Ishikawa (cell line): ENCODE data around the gene DIP2C.

Source experiments
- CEBPB ChIP-seq: IDR thresholded peaks from 2 replicates; pipeline ENCODE4 v1.6.1; 2012
- CREB1 ChIP-seq: IDR thresholded peaks from 2 replicates; pipeline ENCODE4 v1.6.1; 2012; ENCODE audit warnings: low read depth
- EGR1 ChIP-seq: IDR thresholded peaks from 2 replicates; pipeline ENCODE4 v1.6.1; 2012
- EP300 ChIP-seq: IDR thresholded peaks from 2 replicates; pipeline ENCODE4 v1.6.1; 2012; ENCODE audit warnings: borderline replicate concordance
- FOXM1 ChIP-seq: IDR thresholded peaks from 2 replicates; pipeline ENCODE4 v1.6.1; 2012; ENCODE audit warnings: low read depth, borderline replicate concordance
- NFIC ChIP-seq: IDR thresholded peaks from 2 replicates; pipeline ENCODE4 v1.6.1; 2012
- RAD21 ChIP-seq: IDR thresholded peaks from 2 replicates; pipeline ENCODE4 v1.6.1; 2012; ENCODE audit warnings: low read depth
- TAF1 ChIP-seq: IDR thresholded peaks from 2 replicates; pipeline ENCODE4 v1.6.1; 2012; ENCODE audit warnings: low read depth, mild to moderate bottlenecking
- TCF12 ChIP-seq: IDR thresholded peaks from 2 replicates; pipeline ENCODE4 v1.6.1; 2012; ENCODE audit warnings: low read depth
- TEAD4 ChIP-seq: IDR thresholded peaks from 2 replicates; pipeline ENCODE4 v1.6.1; 2012
- USF1 ChIP-seq: IDR thresholded peaks from 2 replicates; pipeline ENCODE4 v1.6.1; 2012
- YY1 ChIP-seq: IDR thresholded peaks from 2 replicates; pipeline ENCODE4 v1.6.1; 2012; ENCODE audit warnings: low read depth
- ZBTB7A ChIP-seq: IDR thresholded peaks from 2 replicates; pipeline ENCODE4 v1.6.1; 2012; ENCODE audit warnings: low read depth
- TF ChIP-seq, protein P1 (sequence below): IDR thresholded peaks from 2 replicates; pipeline ENCODE4 v1.6.1; 2012; ENCODE audit warnings: low read depth, mild to moderate bottlenecking
- TF ChIP-seq, protein P2 (sequence below): IDR thresholded peaks from 2 replicates; pipeline ENCODE4 v1.6.1; 2012

Gene DIP2C

GRCh38 chr10:695396-695795 is 5.9 kb upstream of the DIP2C start:
- TF ChIP-seq CEBPB (no peak), ZBTB7A (no peak), TCF12 (no peak), FOXM1 (no peak), USF1 (no peak), TAF1 (no peak), YY1 (no peak), NFIC (no peak), RAD21 (no peak), EGR1 (no peak), EP300 (no peak)
- TF ChIP-seq, protein P1, sequence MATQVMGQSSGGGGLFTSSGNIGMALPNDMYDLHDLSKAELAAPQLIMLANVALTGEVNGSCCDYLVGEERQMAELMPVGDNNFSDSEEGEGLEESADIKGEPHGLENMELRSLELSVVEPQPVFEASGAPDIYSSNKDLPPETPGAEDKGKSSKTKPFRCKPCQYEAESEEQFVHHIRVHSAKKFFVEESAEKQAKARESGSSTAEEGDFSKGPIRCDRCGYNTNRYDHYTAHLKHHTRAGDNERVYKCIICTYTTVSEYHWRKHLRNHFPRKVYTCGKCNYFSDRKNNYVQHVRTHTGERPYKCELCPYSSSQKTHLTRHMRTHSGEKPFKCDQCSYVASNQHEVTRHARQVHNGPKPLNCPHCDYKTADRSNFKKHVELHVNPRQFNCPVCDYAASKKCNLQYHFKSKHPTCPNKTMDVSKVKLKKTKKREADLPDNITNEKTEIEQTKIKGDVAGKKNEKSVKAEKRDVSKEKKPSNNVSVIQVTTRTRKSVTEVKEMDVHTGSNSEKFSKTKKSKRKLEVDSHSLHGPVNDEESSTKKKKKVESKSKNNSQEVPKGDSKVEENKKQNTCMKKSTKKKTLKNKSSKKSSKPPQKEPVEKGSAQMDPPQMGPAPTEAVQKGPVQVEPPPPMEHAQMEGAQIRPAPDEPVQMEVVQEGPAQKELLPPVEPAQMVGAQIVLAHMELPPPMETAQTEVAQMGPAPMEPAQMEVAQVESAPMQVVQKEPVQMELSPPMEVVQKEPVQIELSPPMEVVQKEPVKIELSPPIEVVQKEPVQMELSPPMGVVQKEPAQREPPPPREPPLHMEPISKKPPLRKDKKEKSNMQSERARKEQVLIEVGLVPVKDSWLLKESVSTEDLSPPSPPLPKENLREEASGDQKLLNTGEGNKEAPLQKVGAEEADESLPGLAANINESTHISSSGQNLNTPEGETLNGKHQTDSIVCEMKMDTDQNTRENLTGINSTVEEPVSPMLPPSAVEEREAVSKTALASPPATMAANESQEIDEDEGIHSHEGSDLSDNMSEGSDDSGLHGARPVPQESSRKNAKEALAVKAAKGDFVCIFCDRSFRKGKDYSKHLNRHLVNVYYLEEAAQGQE = no peak
- TF ChIP-seq, protein P2, sequence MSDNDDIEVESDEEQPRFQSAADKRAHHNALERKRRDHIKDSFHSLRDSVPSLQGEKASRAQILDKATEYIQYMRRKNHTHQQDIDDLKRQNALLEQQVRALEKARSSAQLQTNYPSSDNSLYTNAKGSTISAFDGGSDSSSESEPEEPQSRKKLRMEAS = no peak

DNA sequence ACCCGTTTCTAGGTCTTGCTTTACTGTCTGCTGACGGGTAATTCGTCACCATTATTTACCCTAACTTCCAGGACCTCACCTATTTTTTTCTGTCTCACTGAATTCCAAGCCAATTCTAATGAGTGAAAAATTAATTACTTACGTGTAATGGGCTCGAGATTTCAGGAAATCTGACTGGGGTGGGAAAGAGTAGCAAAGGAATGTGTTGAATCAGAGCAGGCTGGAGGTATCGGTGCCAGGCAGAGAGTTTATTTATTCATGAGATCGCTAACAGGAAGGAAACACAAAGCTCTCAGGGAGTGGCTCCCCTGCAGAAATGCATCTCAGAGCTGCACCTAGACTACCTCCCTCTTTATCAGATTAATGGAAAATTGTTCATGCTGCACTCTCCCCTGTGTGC is 4.0 kb upstream of the DIP2C start:
- no peak for TF ChIP-seq EP300
- no peak for TF ChIP-seq CREB1
- TF ChIP-seq CEBPB = no peak
- no peak for TF ChIP-seq ZBTB7A
- TF ChIP-seq NFIC = no peak
- TF ChIP-seq RAD21 = no peak
- TF ChIP-seq, protein P2 = no peak
- TF ChIP-seq EGR1 = no peak
- TF ChIP-seq USF1 = no peak
- TF ChIP-seq TAF1 = no peak
- no peak for TF ChIP-seq TEAD4
- TF ChIP-seq YY1 = no peak
- TF ChIP-seq, protein P1 = no peak
- TF ChIP-seq FOXM1 = no peak
- TF ChIP-seq TCF12 = no peak

DNA sequence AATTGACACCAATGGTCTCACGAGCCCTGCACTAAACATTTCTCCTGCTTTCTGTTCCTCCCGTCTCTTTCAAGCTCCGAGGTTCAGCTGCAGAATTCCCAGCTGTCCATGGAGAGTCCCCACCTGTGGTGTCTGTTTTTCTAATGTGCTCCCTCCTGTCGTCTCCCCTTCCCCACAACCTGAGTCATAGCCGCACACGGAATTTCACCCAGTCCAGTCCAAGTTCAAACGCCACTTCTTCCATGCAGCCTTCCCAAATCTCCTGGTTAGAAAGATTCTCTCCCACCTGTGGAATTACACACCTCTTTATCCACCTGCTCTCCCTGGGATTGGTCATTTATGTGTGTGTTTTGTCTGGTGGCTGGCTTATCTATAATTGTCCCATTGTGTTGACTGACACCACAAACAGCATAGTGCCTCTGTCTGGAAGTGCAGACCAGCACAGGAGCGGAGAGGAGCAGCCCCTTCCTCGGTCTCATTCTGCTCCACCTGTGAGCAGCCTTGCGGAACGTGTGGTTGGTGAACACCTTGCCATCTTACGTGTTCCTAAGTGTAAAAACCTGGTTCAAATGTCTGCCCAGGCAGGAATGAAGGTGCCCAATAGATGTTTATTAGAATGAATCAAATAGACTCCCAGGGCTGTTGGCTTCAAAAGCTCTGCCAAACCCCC is 3.3 kb upstream of the DIP2C start:
- TF ChIP-seq RAD21 = no peak
- TF ChIP-seq NFIC = no peak
- TF ChIP-seq, protein P2 = no peak
- TF ChIP-seq EGR1 = no peak
- TF ChIP-seq YY1 = no peak
- TF ChIP-seq, protein P1 = no peak
- TF ChIP-seq EP300 = no peak
- no peak for TF ChIP-seq CEBPB
- no peak for TF ChIP-seq TCF12
- no peak for TF ChIP-seq USF1
